HCT116 (cell line): Measurements from ENCODE around the gene PGAM4. TPM values are rescaled to one million over a fixed set of nuclear protein-coding genes. Genes with fewer than 3 reads are reported as not detected.
"Not testable (repeated sequence)": the region's sequence is repeated elsewhere in the genome, so short reads cannot be mapped to it uniquely, and the experiment has no call there.

Experiments
- ATAC-seq: fragments of 200-7000 bp; cut with Tn5 transposase; 2 replicates; pipeline ENCODE4 v1.9.1; 2020; ENCODE audit warnings: mild to moderate bottlenecking, moderate library complexity
- BruUV-seq: library from RNA; stranded (reverse); fragments of 400-500 nt; replicated peaks from 2 replicates; lab custom pipeline; 2021; lab: Mats Ljungman, UMichigan
- CTCF ChIA-PET: fragments of 300-600 bp; sonication (Branson Sonifier 250); formaldehyde crosslinking; loops from one replicate; lab custom pipeline; 2021; ENCODE audit warnings: antibody characterized with exemption; lab: Charles Lee
- POLR2A ChIA-PET: fragments of 300-600, 350-600 bp; sonication (Branson Sonifier 250); formaldehyde crosslinking; loops from one replicate; lab custom pipeline; 2021; ENCODE audit warnings: antibody characterized with exemption; lab: Charles Lee
- RAD21 ChIA-PET, 2 experiments: fragments of 300-600 bp; sonication (Branson Sonifier 250); formaldehyde crosslinking; loops; one replicate each; lab custom pipeline; 2023; ENCODE audit warnings: low total read pairs in 2 of 2; ENCODE audit not compliant: uncharacterized antibody in 2 of 2, unreplicated experiment in 2 of 2, low non-redundant PET in 1 of 2; lab: Charles Lee
- DNase-seq: peaks from one replicate; pipeline ENCODE4 v3.0.0-alpha.2; 2010; ENCODE audit warnings: low read depth, low spot score
- H2AFZ ChIP-seq: fragments of 200-600 bp; shearing (Covaris generic), sonication (generic); 2 replicates; pipeline ENCODE4 v1.6.1; 2017; ENCODE audit warnings: low read depth, mixed run types, mixed read lengths, antibody characterized with exemption, low read length; ENCODE audit not compliant: poor library complexity, severe bottlenecking
- H3K27ac ChIP-seq: 2 replicates; pipeline ENCODE4 v1.5.1; 2012; ENCODE audit warnings: low read depth, low read length
- H3K27me3 ChIP-seq: fragments of 200-600 bp; sonication (generic); 2 replicates; pipeline ENCODE4 v1.6.1; 2016; ENCODE audit warnings: mixed run types, low read length, mixed read lengths; ENCODE audit not compliant: insufficient read depth
- H3K36me3 ChIP-seq, 2 experiments: fragments of 200-500 bp in 1 of 2; fragments of 200-600 bp in 1 of 2; sonication (Bioruptor generic) in 1 of 2; sonication (generic) in 1 of 2; 2 replicates each; pipeline versions ENCODE4 v1.5.1 to v1.6.1; 2014 to 2016; ENCODE audit warnings: low read length in 2 of 2, inconsistent platforms in 1 of 2, mixed read lengths in 1 of 2, mixed run types in 1 of 2; ENCODE audit not compliant: insufficient read depth in 2 of 2, control insufficient read depth in 1 of 2
- H3K4me1 ChIP-seq, 2 experiments: fragments of 200-600 bp in 1 of 2; sonication (generic) in 1 of 2; 2 replicates each; pipeline versions ENCODE4 v1.5.1 to v1.6.1; 2012 to 2017; ENCODE audit warnings: low read length in 2 of 2, inconsistent platforms in 1 of 2, mild to moderate bottlenecking in 1 of 2, mixed read lengths in 1 of 2, mixed run types in 1 of 2, moderate library complexity in 1 of 2; ENCODE audit not compliant: insufficient read depth in 2 of 2, control insufficient read depth in 1 of 2
- H3K4me2 ChIP-seq: fragments of 200-600 bp; sonication (generic); 2 replicates; pipeline ENCODE4 v1.6.1; 2017; ENCODE audit warnings: mixed run types, low read length, mixed read lengths
- H3K4me3 ChIP-seq, 2 experiments: fragments of 200-600 bp in 1 of 2; sonication (generic) in 1 of 2; replicated peaks in 1 of 2; 2 replicates each; pipeline ENCODE4 v1.5.1; 2011 to 2016; ENCODE audit warnings: low read length in 2 of 2, control low read depth in 1 of 2, low read depth in 1 of 2, mild to moderate bottlenecking in 1 of 2, mixed read lengths in 1 of 2, mixed run types in 1 of 2
- H3K79me2 ChIP-seq: fragments of 200-600 bp; sonication (generic); 2 replicates; pipeline ENCODE4 v1.6.1; 2017; ENCODE audit warnings: mild to moderate bottlenecking, mixed run types, low read length, moderate library complexity, mixed read lengths; ENCODE audit not compliant: insufficient read depth
- H3K9ac ChIP-seq: fragments of 200-600 bp; sonication (generic); 2 replicates; pipeline ENCODE4 v1.6.1; 2016; ENCODE audit warnings: low read length, mixed read lengths
- H3K9me2 ChIP-seq: fragments of 200-600 bp; sonication (generic), shearing (Covaris generic); 2 replicates; pipeline ENCODE4 v1.6.1; 2017; ENCODE audit warnings: mixed run types, mild to moderate bottlenecking, moderate library complexity; ENCODE audit not compliant: insufficient read depth
- H3K9me3 ChIP-seq, 2 experiments: fragments of 200-500 bp in 1 of 2; fragments of 200-600 bp in 1 of 2; sonication (Bioruptor generic) in 1 of 2; sonication (generic) in 1 of 2; 2 replicates each; pipeline ENCODE4 v1.6.1; 2014 to 2017; ENCODE audit warnings: low read length in 2 of 2, mixed read lengths in 2 of 2, inconsistent platforms in 1 of 2, low read depth in 1 of 2, mild to moderate bottlenecking in 1 of 2, mixed run types in 1 of 2, moderate library complexity in 1 of 2; ENCODE audit not compliant: control insufficient read depth in 1 of 2, insufficient read depth in 1 of 2
- H4K20me1 ChIP-seq: fragments of 200-600 bp; sonication (generic), shearing (Covaris generic); 2 replicates; pipeline ENCODE4 v1.6.1; 2017; ENCODE audit warnings: mixed run types, mild to moderate bottlenecking, moderate library complexity; ENCODE audit not compliant: insufficient read depth
- CBX3 ChIP-seq: IDR thresholded peaks from 2 replicates; pipeline ENCODE4 v1.6.1; 2012; ENCODE audit warnings: low read depth
- CEBPB ChIP-seq: IDR thresholded peaks from 2 replicates; pipeline ENCODE4 v1.6.1; 2012; ENCODE audit warnings: low read depth
- CTCF ChIP-seq, 3 experiments: fragments of 200-600 bp in 1 of 3; sonication (generic) in 1 of 3; IDR thresholded peaks in 2 of 3; conservative IDR thresholded peaks in 1 of 3; 2 replicates each; pipeline ENCODE4 v1.5.1; 2012 to 2017; ENCODE audit warnings: low read depth in 2 of 3, low read length in 2 of 3, antibody characterized with exemption in 1 of 3, borderline replicate concordance in 1 of 3, control low read depth in 1 of 3, mild to moderate bottlenecking in 1 of 3, mixed read lengths in 1 of 3, mixed run types in 1 of 3, moderate library complexity in 1 of 3; ENCODE audit not compliant: insufficient read depth in 1 of 3
- FOSL1 ChIP-seq: IDR thresholded peaks from 2 replicates; pipeline ENCODE4 v1.6.1; 2012; ENCODE audit warnings: low read depth
- JUND ChIP-seq: IDR thresholded peaks from 2 replicates; pipeline ENCODE4 v1.6.1; 2012
- MAX ChIP-seq: IDR thresholded peaks from 2 replicates; pipeline ENCODE4 v1.6.1; 2012
- POLR2AphosphoS5 ChIP-seq: IDR thresholded peaks from 2 replicates; pipeline ENCODE4 v1.6.1; 2011; ENCODE audit warnings: mild to moderate bottlenecking, low read depth, low read length, moderate library complexity
- SP1 ChIP-seq: IDR thresholded peaks from 2 replicates; pipeline ENCODE4 v1.6.1; 2012; ENCODE audit warnings: low read depth
- ZNF274 ChIP-seq: fragments of 200-500 bp; sonication (Bioruptor generic); IDR thresholded peaks from 2 replicates; pipeline ENCODE4 v1.6.1; 2014; ENCODE audit warnings: mild to moderate bottlenecking, low read depth, low read length, inconsistent platforms
- intact Hi-C: fragments of 100-400 bp; cut with micrococcal nuclease; formaldehyde crosslinking; loops from 2 replicates; pipeline ENCODE4 v1.10.0; 2022
- total RNA-seq: library from RNA; stranded (reverse); gene quantifications from one replicate; pipeline ENCODE4 v1.2.1, GENCODE V29; 2021; ENCODE audit not compliant: unreplicated experiment

Gene PGAM4
- total RNA-seq, 1 experiment from 2014 or later: not detected

GRCh38 chrX:77945910-77946545 lies 23.4 kb downstream of the PGAM4 start (continued):
- no peak for TF ChIP-seq CBX3
- TF ChIP-seq, all 23 proteins: peak for 0

GRCh38 chrX:77945031-77945430 lies 24.4 kb downstream of the PGAM4 start:
- ATAC-seq, RAD21 ChIA-PET, H3K27me3 ChIP-seq, H3K9me3 ChIP-seq, DNase-seq, H3K4me2 ChIP-seq, H3K36me3 ChIP-seq, intact Hi-C loops, H4K20me1 ChIP-seq, H3K4me1 ChIP-seq, H3K79me2 ChIP-seq, BruUV-seq, H2AFZ ChIP-seq, H3K4me3 ChIP-seq, CTCF ChIA-PET, POLR2A ChIA-PET, H3K9me2 ChIP-seq, H3K27ac ChIP-seq, H3K9ac ChIP-seq: not testable (repeated sequence)

- Histone ChIP-seq H3K9ac (no peak overlapping the region), H3K27me3 (no peaks in the 10 kb centered on the region), H3K4me1 (peaks cover 7 to 15% of the 10 kb centered on the region in 2 experiments), H3K36me3 (no peaks in the 10 kb centered on the region), H3K9me3 (no peaks in the 10 kb centered on the region), H3K27ac (no peak overlapping the region), H3K9me2 (no peaks in the 10 kb centered on the region), H3K4me3 (no peak overlapping the region), H2AFZ (no peak overlapping the region), H3K4me2 (no peak overlapping the region), H3K79me2 (no peaks in the 10 kb centered on the region), H4K20me1 (no peaks in the 10 kb centered on the region)
- BruUV-seq: no TSS peak
- TF ChIP-seq CEBPB: no peak
- no peak for TF ChIP-seq SP1
- TF ChIP-seq CTCF (IDR thresholded peaks at IDR 0.05 in 2 of 3, conservative IDR thresholded peaks at IDR 0.05 in 1 of 3; ENCODE audit: borderline replicate concordance in 1 of 3, insufficient read depth in 1 of 3, low read depth in 2 of 3, low read length in 2 of 3): no peak
- TF ChIP-seq ZNF274: no peak
- TF ChIP-seq JUND: no peak
- no peak for TF ChIP-seq CBX3
- TF ChIP-seq MAX: no peak
- TF ChIP-seq FOSL1: no peak
- no peak for TF ChIP-seq POLR2AphosphoS5
- POLR2A ChIA-PET: no interaction called here
- ATAC-seq (no peak), DNase-seq (no peak)
- intact Hi-C loops: no loop called here
- RAD21 ChIA-PET: no interaction called here
- CTCF ChIA-PET: no interaction called here
These were observed 31.3 kb downstream of the PGAM4 start for GRCh38 chrX:77938083-77938680.
